HepG2 (cell line): ENCODE measurements around the gene TAF1D. TPM values are rescaled to one million over a fixed set of nuclear protein-coding genes. Genes with fewer than 3 reads are reported as not detected.
A peak's percentile ranks its signal among the peaks of the same experiment; 100 is the strongest.

Experiments
- CCAR2 ChIP-seq: fragments of 200-400 bp; formaldehyde crosslinking; optimal IDR thresholded peaks from 2 replicates; pipeline ENCODE3; 2018; ENCODE audit warnings: low read depth, mild to moderate bottlenecking, low read length, moderate library complexity
- CCDC6 ChIP-seq: sonication (generic); formaldehyde crosslinking; IDR thresholded peaks from 2 replicates; pipeline ENCODE4 v1.8.1; 2022; ENCODE audit warnings: mild to moderate bottlenecking, missing genetic modification reagents, moderate library complexity
- DMAP1 ChIP-seq: IDR thresholded peaks from 2 replicates; pipeline ENCODE4 v1.6.1; 2016
- NFIC ChIP-seq: IDR thresholded peaks from 2 replicates; pipeline ENCODE4 v1.6.1; 2012; ENCODE audit warnings: mild to moderate bottlenecking, low read length, inconsistent platforms
- NR2F1 ChIP-seq, 2 experiments: fragments of 450-650 bp in 1 of 2; formaldehyde crosslinking in 1 of 2; IDR thresholded peaks; 2 replicates each; pipeline versions ENCODE4 v1.5.0 to v1.6.1; 2016 to 2020; ENCODE audit warnings: mild to moderate bottlenecking in 1 of 2, missing compliant biosample characterization in 1 of 2, missing genetic modification reagents in 1 of 2, moderate library complexity in 1 of 2
- PAXIP1 ChIP-seq: sonication (generic); formaldehyde crosslinking; conservative IDR thresholded peaks from 2 replicates; pipeline ENCODE4 v1.4.0; 2020; ENCODE audit warnings: mild to moderate bottlenecking, missing genetic modification reagents, moderate library complexity
- REST ChIP-seq, 2 experiments: IDR thresholded peaks; 2 replicates each; pipeline ENCODE4 v1.6.1; 2011 to 2012; ENCODE audit warnings: low read length in 2 of 2, borderline replicate concordance in 1 of 2, low read depth in 1 of 2, mild to moderate bottlenecking in 1 of 2, moderate library complexity in 1 of 2
- SAFB2 ChIP-seq: sonication (generic); formaldehyde crosslinking; IDR thresholded peaks from 2 replicates; pipeline ENCODE4 v1.5.1; 2020; ENCODE audit warnings: missing genetic modification reagents, low read depth, mild to moderate bottlenecking, borderline replicate concordance
- SALL1 ChIP-seq: sonication (generic); formaldehyde crosslinking; IDR thresholded peaks from 2 replicates; pipeline ENCODE4 v1.8.0; 2022; ENCODE audit warnings: mild to moderate bottlenecking, missing genetic modification reagents
- SIX1 ChIP-seq: sonication (generic); formaldehyde crosslinking; IDR thresholded peaks from 2 replicates; pipeline ENCODE4 v1.4.0; 2020; ENCODE audit warnings: missing genetic modification reagents, borderline replicate concordance
- TFAP4 ChIP-seq: sonication (generic); IDR thresholded peaks from 2 replicates; pipeline ENCODE4 v1.6.1; 2016; ENCODE audit warnings: low read depth, borderline replicate concordance
- THYN1 ChIP-seq: sonication (generic); formaldehyde crosslinking; IDR thresholded peaks from 2 replicates; pipeline ENCODE4 v1.8.1; 2023; ENCODE audit warnings: low read depth, mild to moderate bottlenecking, moderate library complexity, missing genetic modification reagents, borderline replicate concordance
- XRCC5 ChIP-seq: fragments of 200-400 bp; formaldehyde crosslinking; optimal IDR thresholded peaks from 2 replicates; pipeline ENCODE3; 2017; ENCODE audit warnings: mild to moderate bottlenecking, low read length
- ZBTB44 ChIP-seq: sonication (generic); formaldehyde crosslinking; IDR thresholded peaks from 2 replicates; pipeline ENCODE4 v1.4.0; 2020; ENCODE audit warnings: missing genetic modification reagents
- ZBTB7B ChIP-seq: sonication (generic); formaldehyde crosslinking; IDR thresholded peaks from 2 replicates; pipeline ENCODE4 v1.4.0; 2020; ENCODE audit warnings: missing genetic modification reagents
- ZNF260 ChIP-seq: sonication (generic); formaldehyde crosslinking; IDR thresholded peaks from 2 replicates; pipeline ENCODE4 v1.4.0; 2020; ENCODE audit warnings: missing genetic modification reagents, low read depth, mild to moderate bottlenecking, borderline replicate concordance
- ZNF543 ChIP-seq: sonication (generic); formaldehyde crosslinking; IDR thresholded peaks from 2 replicates; pipeline ENCODE4 v1.4.0; 2020; ENCODE audit warnings: mild to moderate bottlenecking, missing genetic modification reagents
- ZNF577 ChIP-seq: sonication (generic); formaldehyde crosslinking; IDR thresholded peaks from 2 replicates; pipeline ENCODE4 v1.4.0; 2020; ENCODE audit warnings: mild to moderate bottlenecking, low read depth, missing genetic modification reagents, borderline replicate concordance
- ZNF7 ChIP-seq: IDR thresholded peaks from 2 replicates; pipeline ENCODE4 v1.6.1; 2016; ENCODE audit warnings: missing biosample characterization, missing genetic modification reagents
- ZNF747 ChIP-seq: sonication (generic); formaldehyde crosslinking; IDR thresholded peaks from 2 replicates; pipeline ENCODE4 v1.8.1; 2023; ENCODE audit warnings: missing genetic modification reagents, mild to moderate bottlenecking, borderline replicate concordance
- ZNF841 ChIP-seq: sonication (generic); formaldehyde crosslinking; IDR thresholded peaks from 2 replicates; pipeline ENCODE4 v1.8.1; 2023; ENCODE audit warnings: missing genetic modification reagents, borderline replicate concordance
- polyA plus RNA-seq, 8 experiments: library from polyadenylated mRNA; depleted of rRNA in 3 of 8; stranded (reverse) in 7 of 8; unstranded in 1 of 8; fragments of >200 nt; fragmentation: Illumina TruSeq in 4 of 8; extraction: Trizol in 4 of 8; gene quantifications; 2 replicates each; pipeline versions ENCODE4 v1.2.1 to v1.2.3, GENCODE V29; 2011 to 2016; ENCODE audit warnings: low read depth in 4 of 8, missing spikeins in 1 of 8, mixed read lengths in 1 of 8; ENCODE audit not compliant: insufficient read depth in 1 of 8
- total RNA-seq, 5 experiments: library from RNA; depleted of rRNA; stranded (reverse); fragments of >200 nt; fragmentation: Illumina TruSeq; extraction: Trizol; gene quantifications; 2 replicates each; pipeline ENCODE4 v1.2.3, GENCODE V29; 2016; ENCODE audit warnings: low read depth in 1 of 5

The TAF1D gene
- total and polyA plus RNA-seq, 2 of the 13 experiments (the other 11 are each of a cell fraction or from before 2014, with no cell fraction given), result 132 to 207 TPM

GRCh38 chr11:93773045-93773477, 31.8 kb upstream of the TAF1D start (continued):
- TF ChIP-seq PAXIP1 (peak; percentile 81), CCAR2 (no peak), SALL1 (peak; percentile 96), ZNF747 (CRISPR knock-in tag) (no peak; the same call in 1 of the 2 replicates), ZBTB7B (CRISPR knock-in tag) (peak; percentile 87; the same call in 1 of the 2 replicates), NR2F1 (CRISPR knock-in tag; IDR thresholded peaks at IDR 0.05) (peak; percentile 73 to 80; a peak in 3 of 4 replicates), XRCC5 (no peak), NFIC (no peak), DMAP1 (no peak), ZNF841 (CRISPR knock-in tag) (peak; percentile 50; the same call in 1 of the 2 replicates), ZNF543 (CRISPR knock-in tag) (peak; percentile 82; the same call in 1 of the 2 replicates), SAFB2 (CRISPR knock-in tag) (no peak), REST (IDR thresholded peaks at IDR 0.05; ENCODE audit: borderline replicate concordance in 1 of 2, low read depth in 1 of 2, low read length in 2 of 2) (peak; percentile 91 to 99), ZNF260 (no peak), ZNF577 (CRISPR knock-in tag) (no peak), SIX1 (0 out of 2 replicates have a peak, but pooled peaks have one; percentile 59), TFAP4 (peak; percentile 77; the same call in 1 of the 2 replicates), ZNF7 (peak; percentile 17; the same call in 1 of the 2 replicates), CCDC6 (CRISPR knock-in tag) (no peak), THYN1 (CRISPR knock-in tag) (no peak), ZBTB44 (CRISPR knock-in tag) (peak; percentile 29; the same call in 1 of the 2 replicates)
